Measurements from ENCODE around the gene RNF11.

DNA sequence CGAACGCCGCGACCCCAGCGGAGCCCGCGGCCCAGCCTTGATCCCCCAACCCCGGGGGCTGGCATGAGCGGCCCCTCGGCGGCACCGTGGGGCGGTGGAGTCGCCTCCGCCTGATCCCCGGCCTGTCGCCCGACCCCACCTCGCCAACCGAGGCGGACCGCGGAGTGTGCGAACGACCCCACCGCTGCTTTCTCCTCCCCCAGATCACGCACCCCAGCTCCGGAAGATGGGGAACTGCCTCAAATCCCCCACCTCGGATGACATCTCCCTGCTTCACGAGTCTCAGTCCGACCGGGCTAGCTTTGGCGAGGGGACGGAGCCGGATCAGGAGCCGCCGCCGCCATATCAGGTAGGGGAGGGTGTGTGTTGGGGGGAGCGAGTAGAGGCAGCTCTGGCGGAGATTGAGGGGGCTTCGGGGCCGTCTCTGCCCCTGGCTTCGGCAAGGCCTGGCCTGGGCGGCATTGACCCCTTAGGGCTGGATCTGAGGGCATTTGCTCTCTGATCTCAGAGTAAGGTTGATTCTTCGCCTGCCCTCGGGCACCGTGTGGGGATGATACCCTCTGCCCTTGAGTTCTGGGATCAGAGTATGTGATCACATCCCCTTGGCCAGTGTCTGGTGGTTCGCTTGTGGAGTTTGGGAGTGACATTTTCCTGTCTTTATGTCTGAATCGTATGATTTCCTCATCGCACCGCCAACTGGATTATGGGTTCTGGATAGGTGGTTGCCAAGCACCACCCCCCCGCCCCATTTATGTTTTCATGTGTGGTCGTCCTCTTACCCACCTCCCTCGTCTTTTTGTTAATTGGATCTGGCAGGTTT lies 668 bp downstream of the RNF11 start:
- no peak for TF ChIP-seq CTCF (IDR thresholded peaks at IDR 0.05; ENCODE audit: borderline replicate concordance, extremely low read depth, low read length, poor library complexity, severe bottlenecking)
- no peak for TF ChIP-seq EZH2 (IDR thresholded peaks at IDR 0.05; ENCODE audit: borderline replicate concordance, low read depth, low read length, severe bottlenecking)

All from DND-41 (cell line).